Activated CD4-positive, alpha-beta memory T cell treated with anti-CD3 and anti-CD28 coated beads, Interleukin-2, amount 10 ng/mL, durations not matched to agents 7 days and 5 days (primary cell): Measurements from ENCODE around the gene CEP70. TPM values are rescaled to one million over a fixed set of nuclear protein-coding genes. Genes with fewer than 3 reads are reported as not detected.

Experiments
- CTCF ChIA-PET: fragments of 350-600 bp; sonication (Branson Sonifier 250); formaldehyde crosslinking; loops from one replicate; lab custom pipeline; 2021; ENCODE audit warnings: antibody characterized with exemption, inconsistent platforms; lab: Charles Lee
- POLR2A ChIA-PET: fragments of 350-600 bp; sonication (Branson Sonifier 250); formaldehyde crosslinking; loops from one replicate; lab custom pipeline; 2021; ENCODE audit warnings: antibody characterized with exemption; lab: Charles Lee
- DNase-seq: peaks from one replicate; pipeline ENCODE4 v3.0.0-alpha.2; 2020
- H3K27ac Mint-ChIP-seq: one replicate; pipeline ENCODE4 v1.8.0; 2021; ENCODE audit warnings: mild to moderate bottlenecking, mixed read lengths
- H3K27me3 Mint-ChIP-seq: one replicate; pipeline ENCODE4 v1.8.0; 2021; ENCODE audit warnings: mixed read lengths
- H3K36me3 Mint-ChIP-seq: one replicate; pipeline ENCODE4 v1.8.0; 2021; ENCODE audit warnings: low read depth, mixed read lengths
- H3K4me1 Mint-ChIP-seq: one replicate; pipeline ENCODE4 v1.8.0; 2021; ENCODE audit warnings: mixed read lengths
- H3K4me3 Mint-ChIP-seq: one replicate; pipeline ENCODE4 v1.8.0; 2021; ENCODE audit warnings: mild to moderate bottlenecking, mixed read lengths
- H3K9me3 Mint-ChIP-seq: one replicate; pipeline ENCODE4 v1.8.0; 2021; ENCODE audit warnings: mixed read lengths
- total RNA-seq, 2 experiments: library from RNA; stranded (reverse); gene quantifications; one replicate each; pipeline ENCODE4 v1.2.3, GENCODE V29; 2021

The CEP70 gene
- total RNA-seq, 2 experiments from 2014 or later = 9.0 to 9.6 TPM

GRCh38 chr3:138472141-138472825, 121.8 kb downstream of the CEP70 start:
- ChIA-PET CTCF (no interaction called here), POLR2A (no interaction called here)
- Mint-ChIP-seq H3K4me1 (no peaks in the 10 kb centered on the region), H3K9me3 (no peaks in the 10 kb centered on the region), H3K36me3 (no peaks in the 10 kb centered on the region), H3K27me3 (no peaks in the 10 kb centered on the region), H3K27ac (no peak overlapping the region), H3K4me3 (no peak overlapping the region)
- no peak for DNase-seq

- Mint-ChIP-seq H3K27me3 (no peaks in the 10 kb centered on the region), H3K4me3 (no peak overlapping the region), H3K9me3 (no peaks in the 10 kb centered on the region), H3K4me1 (no peaks in the 10 kb centered on the region), H3K36me3 (no peaks in the 10 kb centered on the region), H3K27ac (no peak overlapping the region)
- ChIA-PET POLR2A (no interaction called here), CTCF (no interaction called here)
- no peak for DNase-seq
Measured at GRCh38 chr3:138471481-138471880, 122.6 kb downstream of the CEP70 start.

GRCh38 chr3:138470687-138471086, 123.4 kb downstream of the CEP70 start:
- no peak for DNase-seq
- ChIA-PET CTCF (no interaction called here), POLR2A (interaction anchor here (1.5 kb wide), 1 partner anchor 13 kb away, joined by 3 read pairs; no protein-coding TSS in a partner anchor)
- peaks cover 3% of the 10 kb centered on the region for H3K27me3 Mint-ChIP-seq
- no peak overlapping the region for H3K4me3 Mint-ChIP-seq
- no peaks in the 10 kb centered on the region for H3K4me1 Mint-ChIP-seq
- no peaks in the 10 kb centered on the region for H3K36me3 Mint-ChIP-seq
- no peak overlapping the region for H3K27ac Mint-ChIP-seq
- H3K9me3 Mint-ChIP-seq = no peaks in the 10 kb centered on the region

- CTCF ChIA-PET = interaction anchor here (1.7 kb wide), 1 partner anchor 454 kb away, joined by 4 read pairs; no protein-coding TSS in a partner anchor
- Mint-ChIP-seq H3K4me3 (no peak overlapping the region), H3K9me3 (no peaks in the 10 kb centered on the region), H3K36me3 (no peaks in the 10 kb centered on the region), H3K27ac (no peak overlapping the region), H3K4me1 (no peaks in the 10 kb centered on the region), H3K27me3 (peaks cover 3% of the 10 kb centered on the region)
- POLR2A ChIA-PET = interaction anchor here (1.5 kb wide), 1 partner anchor 12 kb away, joined by 3 read pairs; no protein-coding TSS in a partner anchor
- DNase-seq = no peak
Measured at GRCh38 chr3:138469874-138470273, 124.2 kb downstream of the CEP70 start.

GRCh38 chr3:138468886-138469285, 125.2 kb downstream of the CEP70 start:
- Mint-ChIP-seq H3K4me3 (no peak overlapping the region), H3K9me3 (no peaks in the 10 kb centered on the region), H3K27me3 (peaks cover 3% of the 10 kb centered on the region), H3K4me1 (no peaks in the 10 kb centered on the region), H3K36me3 (no peaks in the 10 kb centered on the region), H3K27ac (no peak overlapping the region)
- POLR2A ChIA-PET = interaction anchor here (1.5 kb wide), 1 partner anchor 11 kb away, joined by 3 read pairs; no protein-coding TSS in a partner anchor
- CTCF ChIA-PET = interaction anchor here (1.7 kb wide), 1 partner anchor 455 kb away, joined by 4 read pairs; no protein-coding TSS in a partner anchor
- DNase-seq = no peak

- Mint-ChIP-seq H3K4me1 (no peaks in the 10 kb centered on the region), H3K4me3 (no peak overlapping the region), H3K27me3 (peaks cover 3% of the 10 kb centered on the region), H3K36me3 (no peaks in the 10 kb centered on the region), H3K9me3 (no peaks in the 10 kb centered on the region), H3K27ac (no peak overlapping the region)
- ChIA-PET POLR2A (no interaction called here), CTCF (interaction anchor here (1.7 kb wide), 1 partner anchor 455 kb away, joined by 4 read pairs; no protein-coding TSS in a partner anchor)
- DNase-seq = no peak
Measured at GRCh38 chr3:138468451-138468850, 125.6 kb downstream of the CEP70 start.

- peaks cover 3% of the 10 kb centered on the region for H3K27me3 Mint-ChIP-seq
- DNase-seq = no peak
- H3K4me3 Mint-ChIP-seq = no peak overlapping the region
- no peaks in the 10 kb centered on the region for H3K9me3 Mint-ChIP-seq
- POLR2A ChIA-PET = no interaction called here
- H3K4me1 Mint-ChIP-seq = no peaks in the 10 kb centered on the region
- H3K27ac Mint-ChIP-seq = no peak overlapping the region
- CTCF ChIA-PET = no interaction called here
- H3K36me3 Mint-ChIP-seq = no peaks in the 10 kb centered on the region
Measured at GRCh38 chr3:138467931-138468330, 126.1 kb downstream of the CEP70 start.

- ChIA-PET CTCF (interaction anchor here (1.2 kb wide), 1 partner anchor 450 kb away, joined by 3 read pairs; no protein-coding TSS in a partner anchor), POLR2A (no interaction called here)
- no peak for DNase-seq
- no peaks in the 10 kb centered on the region for H3K36me3 Mint-ChIP-seq
- H3K27ac Mint-ChIP-seq = no peak overlapping the region
- H3K27me3 Mint-ChIP-seq = peaks cover 8% of the 10 kb centered on the region
- H3K4me1 Mint-ChIP-seq = no peaks in the 10 kb centered on the region
- no peak overlapping the region for H3K4me3 Mint-ChIP-seq
- H3K9me3 Mint-ChIP-seq = no peaks in the 10 kb centered on the region
Measured at GRCh38 chr3:138465925-138466324, 128.1 kb downstream of the CEP70 start.

GRCh38 chr3:138465451-138465850, 128.6 kb downstream of the CEP70 start:
- CTCF ChIA-PET = interaction anchor here (1.2 kb wide), 1 partner anchor 450 kb away, joined by 3 read pairs; no protein-coding TSS in a partner anchor
- Mint-ChIP-seq H3K36me3 (no peaks in the 10 kb centered on the region), H3K9me3 (no peaks in the 10 kb centered on the region), H3K4me1 (no peaks in the 10 kb centered on the region), H3K4me3 (no peak overlapping the region), H3K27me3 (peaks cover 8% of the 10 kb centered on the region), H3K27ac (no peak overlapping the region)
- no peak for DNase-seq
- POLR2A ChIA-PET = no interaction called here

GRCh38 chr3:138464491-138464860, 129.6 kb downstream of the CEP70 start:
- Mint-ChIP-seq H3K36me3 (no peaks in the 10 kb centered on the region), H3K9me3 (no peaks in the 10 kb centered on the region), H3K27ac (no peak overlapping the region), H3K4me1 (no peaks in the 10 kb centered on the region), H3K4me3 (no peak overlapping the region), H3K27me3 (peaks cover 8% of the 10 kb centered on the region)
- ChIA-PET POLR2A (no interaction called here), CTCF (no interaction called here)
- DNase-seq = no peak

GRCh38 chr3:138463724-138464490, 130.2 kb downstream of the CEP70 start:
- ChIA-PET CTCF (interaction anchor here (0.5 kb wide), 1 partner anchor 380 kb away, joined by 3 read pairs; no protein-coding TSS in a partner anchor), POLR2A (no interaction called here)
- Mint-ChIP-seq H3K9me3 (no peaks in the 10 kb centered on the region), H3K36me3 (no peaks in the 10 kb centered on the region), H3K27ac (no peak overlapping the region), H3K4me3 (no peak overlapping the region), H3K4me1 (no peaks in the 10 kb centered on the region), H3K27me3 (peaks cover 8% of the 10 kb centered on the region)
- no peak for DNase-seq

GRCh38 chr3:138461896-138462295, 132.2 kb downstream of the CEP70 start:
- H3K4me3 Mint-ChIP-seq = no peak overlapping the region
- CTCF ChIA-PET = no interaction called here
- no peak overlapping the region for H3K27ac Mint-ChIP-seq
- POLR2A ChIA-PET = no interaction called here
- H3K9me3 Mint-ChIP-seq = no peaks in the 10 kb centered on the region
- H3K36me3 Mint-ChIP-seq = no peaks in the 10 kb centered on the region
- H3K4me1 Mint-ChIP-seq = peaks cover 3% of the 10 kb centered on the region
- peak; percentile 6 for DNase-seq
- H3K27me3 Mint-ChIP-seq = peaks cover 8% of the 10 kb centered on the region

GRCh38 chr3:138461246-138461645, 132.8 kb downstream of the CEP70 start:
- Mint-ChIP-seq H3K27ac (no peak overlapping the region), H3K27me3 (peaks cover 8% of the 10 kb centered on the region), H3K4me3 (no peak overlapping the region), H3K36me3 (no peaks in the 10 kb centered on the region), H3K9me3 (no peaks in the 10 kb centered on the region), H3K4me1 (peaks cover 9% of the 10 kb centered on the region)
- CTCF ChIA-PET = no interaction called here
- peak; percentile 12 for DNase-seq
- POLR2A ChIA-PET = no interaction called here
